HCEC 1CT (cell line): ENCODE measurements around the gene CDCA7.
"Not testable (repeated sequence)": the region's sequence is repeated elsewhere in the genome, so short reads cannot be mapped to it uniquely, and the experiment has no call there.

ENCODE experiments used
- DNase-seq: peaks from one replicate; pipeline ENCODE4 v3.0.0-alpha.2; 2017

Gene CDCA7

DNA sequence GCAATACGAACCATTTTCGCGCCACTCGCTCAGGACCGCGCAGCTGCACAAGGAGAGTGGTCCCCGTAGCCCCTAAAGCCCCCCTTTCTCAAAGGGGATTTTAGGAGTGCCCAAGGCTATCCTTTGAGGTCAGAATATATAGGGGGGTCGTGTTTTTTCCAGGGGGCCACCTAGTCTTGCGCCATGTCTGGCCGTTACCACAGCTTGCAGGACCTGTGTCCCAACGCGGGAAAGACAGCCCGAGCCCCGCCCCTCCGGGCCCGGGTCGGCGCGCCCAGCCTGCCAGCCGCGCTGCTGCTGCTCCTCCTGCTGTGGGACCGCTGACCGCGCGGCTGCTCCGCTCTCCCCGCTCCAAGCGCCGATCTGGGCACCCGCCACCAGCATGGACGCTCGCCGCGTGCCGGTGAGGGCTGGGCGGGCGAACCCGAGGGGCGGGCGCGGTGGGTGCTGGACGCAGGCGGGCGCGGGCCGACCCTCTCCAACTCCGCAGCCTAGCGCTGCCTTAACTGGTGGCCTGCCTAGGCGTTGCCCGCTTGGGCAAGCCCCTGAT, at the start of gene CDCA7:
Gene CDCA7 (plus strand): TSS at position 291 of the 550 bp plus-strand sequence. CDS start 92 bp downstream, at position 383.
- peak; percentile 66 for DNase-seq

DNA sequence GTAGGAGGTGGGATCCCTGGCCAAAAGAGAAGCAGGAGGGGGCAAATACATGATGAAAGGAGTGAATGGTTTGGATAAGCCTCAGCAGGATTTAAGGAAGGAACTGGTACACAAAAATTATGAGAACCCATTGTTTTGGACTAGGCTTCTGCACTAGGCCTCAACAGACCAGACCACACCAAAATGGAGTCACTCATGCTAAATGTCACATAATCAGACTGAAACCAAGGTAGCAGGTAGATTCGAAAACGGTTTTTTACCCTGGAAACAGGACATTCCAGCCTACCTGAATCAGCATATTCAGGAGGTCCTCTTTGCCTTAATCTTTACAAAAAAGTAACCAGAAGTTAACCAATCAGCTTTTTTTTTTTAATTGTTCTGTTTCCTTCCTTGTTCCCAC, 49.4 kb upstream of the CDCA7 start:
- no peak for DNase-seq

DNA sequence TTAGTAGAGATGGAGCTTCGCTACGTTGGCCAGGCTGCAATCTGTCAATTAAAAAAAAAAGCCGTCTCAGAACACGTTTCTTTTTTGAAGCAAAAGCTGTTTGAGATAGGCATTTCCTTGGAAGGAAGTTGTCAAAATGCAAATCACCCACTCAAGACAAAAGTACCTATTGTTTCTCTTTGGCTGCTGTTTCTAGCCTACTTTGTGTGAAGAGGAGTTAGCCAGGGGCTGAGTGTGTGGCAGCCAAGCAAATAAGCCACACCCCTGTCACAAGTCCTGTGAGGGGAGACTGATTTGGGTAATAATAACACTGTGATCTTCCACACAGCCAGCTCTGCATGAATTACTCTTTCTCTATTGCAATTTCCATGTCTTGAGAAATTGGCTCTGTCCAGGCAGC, 47.4 kb upstream of the CDCA7 start:
- DNase-seq = no peak

DNA sequence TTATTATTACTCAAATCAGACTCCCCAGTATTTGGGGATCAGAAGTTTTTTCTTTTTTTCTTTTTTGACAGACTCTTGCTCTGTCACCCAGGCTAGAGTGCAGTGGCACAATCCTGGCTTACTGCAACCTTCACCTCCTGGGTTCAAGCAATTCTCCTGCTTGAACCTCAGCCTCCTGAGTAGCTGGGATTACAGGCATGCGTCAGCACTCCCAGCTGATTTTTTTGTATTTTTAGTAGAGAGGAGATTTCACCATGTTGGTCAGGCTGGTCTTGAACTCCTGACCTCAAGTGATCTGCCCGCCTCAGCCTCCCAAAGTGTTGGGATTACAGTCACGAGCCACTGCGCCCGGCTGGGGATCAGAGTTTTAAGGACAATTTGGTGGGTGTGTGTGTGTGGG, 45.3 kb upstream of the CDCA7 start:
- not testable (repeated sequence) for DNase-seq

DNA sequence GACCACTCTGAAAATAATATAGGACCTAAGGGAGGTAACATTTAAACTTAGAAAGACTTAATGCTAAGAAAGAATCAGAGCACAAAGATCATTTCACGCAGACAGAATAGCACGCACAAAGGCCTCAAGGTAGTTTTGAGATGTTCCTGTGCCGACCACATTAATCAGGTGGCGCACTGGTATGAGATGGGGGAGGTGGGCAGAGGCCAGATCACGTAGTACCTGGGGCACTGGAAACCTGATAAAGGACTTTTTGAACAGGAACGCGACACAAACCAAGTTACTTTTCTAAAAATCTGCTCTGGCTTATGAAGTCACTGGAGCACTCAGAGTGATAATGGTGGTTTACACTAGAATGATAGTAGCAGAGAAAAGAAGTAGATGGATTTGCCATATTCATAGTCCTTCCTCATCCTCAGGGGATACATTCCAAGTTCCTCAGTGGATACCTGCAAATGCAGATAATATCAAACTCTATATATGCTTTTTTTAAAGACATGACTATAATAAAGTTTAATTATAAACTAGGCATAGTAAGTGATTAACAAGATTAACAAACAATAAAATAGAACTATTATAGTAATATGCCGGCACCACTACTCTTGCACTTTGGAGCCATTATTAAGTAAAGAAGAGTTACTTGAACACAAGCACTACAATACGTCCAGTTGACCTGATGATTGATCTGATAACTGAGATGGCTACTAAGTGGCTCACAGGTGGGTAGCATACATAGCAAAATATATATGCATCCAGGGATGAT, 42.6 kb upstream of the CDCA7 start:
- no peak for DNase-seq

DNA sequence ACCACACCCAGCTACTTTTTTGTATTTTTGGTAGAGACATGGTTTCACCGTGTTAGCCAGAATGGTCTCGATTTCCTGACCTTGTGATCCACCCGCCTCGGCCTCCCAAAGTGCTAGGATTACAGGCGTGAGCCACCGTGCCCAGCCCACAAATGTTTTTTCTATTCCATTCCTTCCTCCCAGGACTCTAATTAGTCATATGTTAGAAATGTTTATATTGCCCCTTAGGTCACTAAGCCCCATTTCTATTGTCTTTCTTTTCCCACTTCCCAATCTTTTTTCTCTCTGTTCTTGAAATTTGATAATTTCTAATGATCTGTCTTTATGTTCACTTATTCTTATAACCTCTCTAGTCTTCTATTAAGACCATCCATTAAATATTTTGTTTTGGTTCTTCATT, 31.3 kb upstream of the CDCA7 start:
- DNase-seq = no peak

DNA sequence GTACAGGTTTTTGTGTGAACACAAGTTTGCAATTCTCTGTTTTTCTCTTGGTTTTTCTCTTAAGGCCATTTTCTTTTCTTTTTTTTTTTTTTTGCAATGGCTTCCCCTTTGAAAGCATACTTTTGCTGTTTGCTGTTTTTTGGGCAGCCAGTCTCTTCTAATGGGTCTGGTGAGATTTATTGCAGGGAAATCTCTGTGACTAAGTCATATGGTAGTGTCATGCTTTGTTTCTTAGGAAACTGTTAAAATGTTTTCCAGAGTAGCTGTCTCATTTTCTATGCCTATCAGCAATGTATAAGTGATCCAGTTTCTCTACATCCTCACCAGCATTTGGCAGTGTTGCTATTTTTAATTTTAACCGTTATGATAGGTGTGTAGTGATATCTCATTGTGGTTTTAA, 27.9 kb upstream of the CDCA7 start:
- DNase-seq = peak; percentile 18

DNA sequence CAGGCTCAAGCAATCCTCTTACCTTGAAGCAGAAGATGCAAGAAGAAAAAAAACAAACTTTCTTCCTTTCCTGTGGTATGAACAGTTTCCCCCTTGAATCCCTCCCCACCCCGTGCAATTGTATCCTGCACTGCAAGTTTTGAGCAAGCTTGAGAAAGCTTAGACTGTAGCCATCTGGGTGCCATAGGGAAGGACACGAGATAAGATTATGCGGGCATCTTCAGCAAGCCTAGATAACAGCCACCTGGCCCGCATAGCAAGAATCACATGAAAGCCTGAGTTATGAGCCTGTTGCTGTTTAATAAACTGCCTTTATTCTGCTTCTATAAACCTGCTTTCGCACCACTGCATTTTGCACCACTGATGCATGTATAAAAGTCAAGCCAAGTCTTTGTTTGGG, 27.3 kb upstream of the CDCA7 start:
- no peak for DNase-seq

DNA sequence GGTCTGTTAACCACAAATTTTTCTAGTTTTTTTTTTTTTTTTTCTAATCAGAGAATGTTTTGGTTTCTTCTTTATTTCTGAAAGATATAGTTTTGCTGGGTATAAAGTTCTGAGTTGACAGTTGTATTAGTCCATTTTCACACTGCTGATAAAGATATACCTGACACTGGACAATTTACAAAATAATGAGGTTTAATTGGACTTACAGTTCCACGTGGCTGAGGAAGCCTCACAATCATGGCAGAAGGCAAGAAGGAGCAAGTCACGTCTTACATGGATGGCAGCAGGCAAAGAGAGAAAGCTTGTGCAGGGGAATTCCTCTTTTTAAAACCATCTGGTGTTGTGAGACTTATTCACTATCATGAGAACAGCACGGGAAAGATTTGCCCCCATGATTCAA, 21.7 kb upstream of the CDCA7 start:
- DNase-seq = not testable (repeated sequence)

DNA sequence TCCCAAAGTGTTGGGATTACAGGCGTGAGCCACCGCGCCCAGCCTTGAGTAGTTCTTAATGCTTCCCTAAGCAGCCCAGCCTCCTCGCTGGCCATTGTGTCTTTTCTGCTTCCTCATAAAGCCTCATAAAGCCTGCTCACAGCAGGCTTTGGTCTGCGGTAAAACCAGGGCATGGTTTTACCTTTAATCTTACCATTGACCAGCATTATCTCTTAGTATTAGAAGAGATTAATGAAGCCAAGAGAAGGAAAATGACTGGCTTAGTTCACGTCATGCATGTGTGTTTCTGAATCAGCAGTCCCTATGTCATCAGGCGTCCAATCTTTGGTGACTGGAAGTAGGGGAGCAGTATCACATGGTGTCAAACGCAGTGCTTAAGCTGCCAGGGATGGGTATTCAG, 14.9 kb upstream of the CDCA7 start:
- DNase-seq = no peak

DNA sequence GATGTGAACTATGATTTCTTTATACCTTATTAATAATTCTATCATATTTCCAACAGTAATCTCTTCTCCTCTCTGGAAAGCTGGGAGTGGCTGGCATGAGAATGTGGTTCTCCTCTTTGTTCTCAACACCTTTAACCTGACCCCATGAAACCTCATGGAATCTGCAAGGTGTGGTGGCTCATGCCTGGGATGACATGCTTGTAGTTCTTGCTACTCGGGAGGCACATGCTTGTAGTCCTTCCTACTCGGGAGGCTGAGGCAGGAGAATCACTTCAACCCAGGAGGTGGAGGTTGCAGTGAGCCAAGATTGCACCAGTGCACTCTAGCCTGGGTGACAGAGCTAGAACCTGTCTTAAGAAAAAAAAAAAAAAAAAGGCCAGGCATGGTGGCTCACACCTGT, 10.8 kb upstream of the CDCA7 start:
- no peak for DNase-seq

DNA sequence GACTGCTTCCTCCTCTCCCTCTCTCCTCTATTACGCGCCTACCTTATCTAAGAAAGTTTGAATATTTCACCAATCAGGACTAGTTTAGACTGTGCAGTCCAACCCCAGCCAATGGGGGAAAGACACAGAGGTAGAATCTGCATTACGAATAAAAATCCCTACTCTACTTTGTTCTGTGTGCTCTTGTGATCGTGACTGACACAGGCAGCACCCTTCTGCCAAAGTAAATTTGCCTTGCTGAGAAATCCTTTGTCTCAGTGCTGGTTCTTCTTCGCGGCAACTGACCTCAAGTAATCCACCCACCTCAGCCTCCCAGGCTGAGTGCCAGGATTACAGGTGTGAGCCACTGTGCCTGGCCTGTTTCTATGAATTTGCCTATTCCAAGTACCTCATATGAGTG, 8.6 kb upstream of the CDCA7 start:
- no peak for DNase-seq

DNA sequence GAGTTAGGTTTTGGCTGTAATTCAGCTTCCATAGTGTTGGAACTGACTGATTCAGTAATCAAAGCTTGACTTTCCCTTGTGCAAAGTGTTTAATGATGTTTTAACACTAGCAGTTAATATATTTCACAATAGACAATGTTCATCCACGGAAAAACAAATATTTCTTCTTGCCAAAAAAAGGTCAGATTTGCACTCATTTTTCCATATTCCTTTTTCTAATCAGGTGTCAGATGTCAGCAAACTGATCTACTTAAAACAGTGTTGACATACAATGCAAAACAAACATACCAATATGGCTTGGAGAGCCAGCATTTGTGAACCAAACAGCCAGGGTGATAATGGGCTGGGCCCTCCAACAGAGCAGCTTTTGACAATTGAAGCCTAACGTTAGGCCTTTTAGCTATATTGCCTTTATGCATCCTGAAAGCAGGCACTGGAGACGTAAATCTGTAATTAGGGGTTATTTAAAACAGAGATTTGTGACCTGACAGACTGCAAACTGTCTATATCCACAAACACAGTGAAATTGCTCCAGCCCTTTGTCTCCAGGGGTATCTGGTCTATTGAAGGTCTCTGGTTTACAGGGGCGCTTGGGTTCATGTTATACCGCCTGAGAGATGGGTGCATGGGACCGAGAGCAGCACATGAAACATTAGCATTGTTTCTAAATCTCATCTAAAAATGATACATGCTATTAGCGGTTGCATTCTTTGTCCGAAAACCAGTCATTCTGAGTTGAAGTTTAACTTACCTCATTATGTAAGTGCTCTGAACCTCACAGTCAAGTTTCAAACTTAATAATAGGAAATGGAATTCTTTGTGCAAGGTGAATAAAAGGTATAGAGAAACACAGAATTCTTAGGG, 7.1 kb upstream of the CDCA7 start:
- DNase-seq = no peak

DNA sequence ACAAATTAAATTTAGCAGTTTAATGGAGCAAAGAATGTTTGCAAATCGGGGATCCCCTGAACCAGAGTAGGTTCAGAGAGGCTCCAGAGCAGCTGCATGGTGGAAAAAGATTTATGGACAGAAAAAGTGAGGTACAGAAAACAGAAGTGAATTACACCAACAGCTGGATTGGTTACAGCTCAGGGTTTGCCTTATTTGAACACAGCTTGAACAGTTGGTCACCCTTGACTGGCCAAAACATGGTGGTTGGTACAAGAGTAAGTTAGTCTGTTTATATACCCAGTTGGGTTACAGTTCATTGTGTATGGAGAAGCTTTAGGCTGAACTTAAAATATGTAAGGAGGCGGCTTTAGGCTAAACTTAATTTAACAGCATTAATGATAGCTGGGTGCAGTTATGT, 5.4 kb upstream of the CDCA7 start:
- no peak for DNase-seq

DNA sequence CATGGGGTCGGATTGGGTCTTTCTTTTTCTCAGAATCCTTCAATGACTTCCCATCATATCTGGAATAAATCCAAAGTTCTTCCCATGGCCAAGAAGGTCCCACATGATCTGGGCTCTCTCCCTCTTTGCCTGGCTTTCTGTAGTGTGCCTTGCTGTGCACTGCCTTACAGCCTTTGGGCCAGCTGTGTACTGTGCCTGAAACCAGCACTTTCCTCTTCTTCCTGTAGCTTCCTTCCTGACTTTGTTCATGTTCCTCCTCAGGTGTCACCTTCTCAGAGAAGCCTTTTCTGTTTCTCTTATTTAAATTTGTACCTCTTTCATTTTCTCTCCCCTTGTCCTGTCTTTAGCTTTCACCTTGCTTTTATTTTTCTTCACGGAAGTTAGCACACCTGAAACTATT, 4.3 kb upstream of the CDCA7 start:
- no peak for DNase-seq

DNA sequence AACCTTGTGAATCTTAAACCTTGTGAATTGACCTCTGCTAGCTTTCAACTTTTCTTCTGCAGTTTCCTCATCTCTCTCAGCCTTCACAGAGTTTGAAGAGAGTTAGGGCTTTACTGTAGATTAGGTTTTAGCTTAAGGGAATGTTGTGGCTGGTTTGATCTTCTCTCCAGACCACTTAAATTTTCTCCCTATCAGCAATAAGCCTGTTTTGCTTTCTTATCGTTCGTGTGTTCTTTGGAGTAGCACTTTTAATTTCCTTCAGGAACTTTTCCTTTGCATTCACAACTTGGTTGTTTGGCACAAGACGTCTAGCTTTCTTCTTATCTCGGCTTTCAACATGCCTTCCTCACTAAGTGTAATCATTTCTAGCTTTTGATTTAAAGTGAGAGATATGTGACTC, 2.8 kb upstream of the CDCA7 start:
- DNase-seq = no peak

DNA sequence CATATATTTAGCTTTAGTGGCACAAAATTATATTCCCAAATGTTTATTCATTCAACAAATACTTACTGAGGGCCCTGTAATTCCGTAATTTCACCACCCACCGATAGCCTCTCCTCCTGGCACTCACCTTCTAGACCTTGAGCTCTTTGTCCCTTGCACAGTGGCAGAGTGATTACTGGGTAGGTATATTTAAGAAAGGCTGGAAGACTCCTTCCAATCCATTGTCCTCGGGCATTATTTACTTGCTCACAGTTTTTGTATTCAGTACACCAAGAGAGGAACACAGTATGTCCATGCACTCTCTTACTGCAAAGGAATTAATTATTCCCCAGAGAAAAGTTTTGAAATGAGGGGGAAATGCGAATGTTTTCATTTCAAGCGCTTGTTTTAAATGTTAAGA, 1.1 kb upstream of the CDCA7 start:
- no peak for DNase-seq

DNA sequence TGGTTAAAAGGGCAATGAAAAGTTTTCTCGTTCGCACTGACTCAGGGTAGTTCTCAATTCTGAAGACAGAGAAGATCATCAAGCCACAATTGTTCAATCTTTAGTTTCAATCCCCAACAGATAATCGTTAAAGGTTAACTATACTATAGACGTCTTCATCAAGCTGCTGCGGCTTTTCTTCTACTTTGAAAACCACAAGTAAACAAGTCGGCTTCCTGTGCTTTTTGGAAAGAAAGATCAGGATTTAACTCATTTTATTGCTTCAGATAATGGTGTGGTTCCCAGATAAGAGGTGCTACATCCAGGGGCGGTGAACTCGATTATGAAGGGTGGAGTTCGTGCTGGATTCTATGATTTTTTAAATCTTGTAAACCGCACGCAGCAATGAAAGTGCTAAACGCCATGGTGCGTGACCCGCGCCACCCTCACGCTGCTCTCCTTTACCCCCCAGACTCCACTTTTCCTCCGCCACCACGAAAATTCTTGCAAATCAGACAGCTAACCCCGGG, 545 bp upstream of the CDCA7 start:
- no peak for DNase-seq

DNA sequence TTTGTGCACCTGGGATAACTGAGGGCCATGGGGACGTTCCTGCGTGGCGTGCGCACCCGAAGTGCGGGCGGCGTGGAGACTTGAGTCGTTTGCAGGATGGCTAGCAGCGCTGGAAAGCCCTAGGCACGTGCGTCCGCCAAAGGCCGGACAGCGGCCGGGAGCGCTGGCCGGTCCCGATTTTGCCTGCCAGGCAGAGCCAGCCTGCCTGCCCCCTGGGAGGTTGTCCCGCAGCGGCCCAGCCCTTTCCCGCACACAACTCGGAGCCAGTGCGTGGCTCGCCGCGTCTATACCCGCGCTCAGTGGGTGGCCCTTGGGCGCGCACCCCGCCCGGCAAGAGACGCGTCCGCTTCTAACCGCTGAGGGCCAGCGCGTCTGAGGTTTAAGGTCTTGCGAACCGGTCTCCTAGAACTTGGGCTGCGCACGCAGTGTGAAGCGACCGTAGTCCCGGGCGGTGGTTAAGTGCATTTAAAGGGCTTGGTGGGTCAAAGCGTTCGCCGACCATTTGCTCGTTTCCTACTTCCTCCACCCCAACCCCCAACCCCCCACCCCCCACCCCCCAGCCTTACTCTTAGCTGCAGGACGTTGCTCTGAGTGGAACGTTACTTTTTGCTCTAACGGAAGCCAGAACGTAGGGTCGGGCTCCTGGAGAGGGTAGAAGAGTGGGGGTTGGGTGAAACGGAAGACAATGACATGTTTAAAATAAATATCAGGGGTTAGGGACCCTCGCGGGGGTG, 627 bp downstream of the CDCA7 start:
- DNase-seq = peak; percentile 66

DNA sequence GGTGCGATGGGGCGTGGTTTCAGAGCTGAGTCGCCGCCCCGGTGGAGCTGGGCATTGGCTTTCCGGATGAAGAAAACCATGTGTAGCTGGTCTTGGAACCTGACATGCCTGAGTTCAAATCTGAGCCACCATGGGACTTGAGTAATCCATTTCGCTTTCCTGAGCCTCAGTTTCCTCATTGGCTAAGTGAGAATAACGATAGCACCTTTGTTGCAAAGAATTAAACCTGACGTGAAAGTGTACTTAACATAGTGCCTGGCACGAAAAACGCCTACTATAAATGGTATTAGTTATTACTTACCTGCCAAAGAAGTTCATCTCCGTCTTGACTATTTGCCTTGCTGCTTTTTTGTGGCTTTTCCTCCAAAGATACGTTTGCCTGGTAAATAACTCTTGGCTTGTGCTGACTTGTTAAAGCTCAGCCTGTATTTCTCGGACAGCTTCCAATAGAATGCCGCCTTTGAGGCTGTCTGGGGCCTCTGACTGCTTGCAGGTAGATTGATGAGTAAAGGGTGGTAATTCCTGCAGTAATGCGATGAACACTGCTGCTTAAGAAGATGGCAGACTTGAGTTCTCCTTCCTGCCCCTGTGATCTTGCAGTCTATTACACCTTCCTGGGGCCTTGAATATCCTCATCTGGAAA, 1.3 kb downstream of the CDCA7 start:
- DNase-seq = peak; percentile 8

DNA sequence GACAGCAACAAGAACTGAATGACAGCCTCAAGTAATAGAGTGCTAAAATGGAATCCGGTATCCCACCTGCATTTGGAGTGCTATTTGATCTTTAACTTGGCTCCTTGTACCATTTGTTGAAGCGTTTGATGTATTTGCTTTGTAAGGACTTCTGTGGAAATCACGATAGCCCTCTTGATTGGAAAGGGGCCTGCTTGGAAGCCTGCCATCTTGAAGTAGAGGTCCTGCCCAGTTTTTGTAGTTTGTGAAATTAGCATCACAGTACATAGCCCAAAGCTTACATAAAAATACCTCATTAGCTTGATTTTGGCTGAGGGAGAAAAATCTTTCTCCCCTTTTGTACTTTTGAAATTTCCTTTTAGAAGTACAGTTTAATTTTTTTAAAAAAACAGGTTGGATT, 2.7 kb downstream of the CDCA7 start:
- no peak for DNase-seq

DNA sequence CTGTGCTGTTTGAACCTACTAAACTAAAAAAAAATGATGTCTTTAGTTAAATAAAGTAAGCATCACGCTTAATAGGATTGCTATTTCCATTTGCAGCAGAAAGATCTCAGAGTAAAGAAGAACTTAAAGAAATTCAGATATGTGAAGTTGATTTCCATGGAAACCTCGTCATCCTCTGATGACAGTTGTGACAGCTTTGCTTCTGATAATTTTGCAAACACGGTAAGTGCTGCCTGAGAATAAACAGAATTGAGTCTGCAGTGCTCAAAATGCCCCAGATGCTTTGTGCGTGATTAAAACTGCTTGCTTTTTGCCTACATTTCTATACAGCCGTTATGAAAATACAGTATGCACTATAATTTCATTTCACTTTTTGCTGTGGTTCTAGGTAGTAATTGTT, 3.9 kb downstream of the CDCA7 start:
- no peak for DNase-seq

DNA sequence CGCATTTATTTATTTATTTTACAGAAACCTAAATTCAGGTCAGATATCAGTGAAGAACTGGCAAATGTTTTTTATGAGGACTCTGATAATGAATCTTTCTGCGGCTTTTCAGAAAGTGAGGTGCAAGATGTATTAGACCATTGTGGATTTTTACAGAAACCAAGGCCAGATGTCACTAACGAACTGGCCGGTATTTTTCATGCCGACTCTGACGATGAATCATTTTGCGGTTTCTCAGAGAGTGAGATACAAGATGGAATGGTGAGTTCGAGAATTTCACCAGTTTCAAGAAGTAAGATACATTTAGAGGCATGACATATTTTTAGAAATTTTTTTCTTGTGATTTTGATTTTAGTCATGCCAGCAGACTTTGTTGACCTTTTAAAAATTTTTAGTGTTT, 4.6 kb downstream of the CDCA7 start:
- no peak for DNase-seq
